Ovary (tissue), 9 donors: Measurements from ENCODE around the gene UBE2QL1. TPM values are rescaled to one million over a fixed set of nuclear protein-coding genes. Genes with fewer than 3 reads are reported as not detected.

ENCODE experiments used
- DNase-seq, 5 donors: peaks; one replicate each; pipeline ENCODE4 v3.0.0-alpha.2; 2019 to 2020
- H3K27ac ChIP-seq, 2 donors: fragments of 200-600 bp; one replicate each; pipeline versions ENCODE4 v1.5.1 to v1.8.0; 2019 to 2022
- H3K27me3 ChIP-seq: fragments of 200-600 bp; one replicate; pipeline ENCODE4 v1.8.0; 2022
- H3K36me3 ChIP-seq: fragments of 200-600 bp; sonication (generic); one replicate; pipeline ENCODE4 v1.5.1; 2019
- H3K4me1 ChIP-seq: one replicate; pipeline ENCODE4 v1.8.1; 2013; ENCODE audit warnings: mild to moderate bottlenecking, moderate library complexity; ENCODE audit not compliant: insufficient read depth
- H3K4me3 ChIP-seq: fragments of 200-600 bp; sonication (generic); one replicate; pipeline ENCODE4 v1.5.1; 2017
- H3K9me3 ChIP-seq, 2 donors: fragments of 200-600 bp in 1 of 2; sonication (generic) in 1 of 2; one replicate each; pipeline versions ENCODE4 v1.5.1 to v1.8.1; 2013 to 2019; ENCODE audit warnings: mild to moderate bottlenecking in 1 of 2, moderate library complexity in 1 of 2
- EP300 ChIP-seq: sonication (generic); formaldehyde crosslinking; IDR thresholded peaks from one replicate; pipeline ENCODE4 v1.6.1; 2017; ENCODE audit warnings: antibody characterized with exemption
- POLR2A ChIP-seq: fragments of 450-650 bp; IDR thresholded peaks from one replicate; pipeline ENCODE4 v1.6.1; 2017; ENCODE audit warnings: antibody characterized with exemption, mild to moderate bottlenecking, moderate library complexity
- WGBS, 3 donors: extraction: QIAGEN DNeasy Blood & Tissue Kit in 1 of 3; methylation state at CpG; one replicate each; pipeline versions ENCODE4 v1.1.5 to v1.1.7; 2013 to 2017; 5-methylcytosine and 5-hydroxymethylcytosine counted together
- intact Hi-C, 4 donors: fragments of 100-400 bp; cut with DNase I; formaldehyde crosslinking; loops; one replicate each; pipeline versions ENCODE4 v1.11.0 to v1.15.1; 2022 to 2023
- polyA plus RNA-seq, 2 donors: library from polyadenylated mRNA; stranded (reverse); fragments of 200-250 nt in 1 of 2; fragments of 350-450 nt in 1 of 2; fragmentation: Illumina TruSeq in 1 of 2; extraction: RNeasy Lipid Tissue Mini Kit (QIAGEN cat#74804) in 1 of 2; gene quantifications; one replicate each; pipeline ENCODE4 v1.2.3, GENCODE V29; 2013 to 2014
- total RNA-seq, 7 donors: library from RNA; depleted of rRNA in 2 of 7; stranded (reverse); fragments of >200 nt in 2 of 7; fragmentation: NEBNext Ultra II Directional in 3 of 7; extraction: Animal tissue kit (Norgen Biotek cat#: 25700) in 3 of 7; gene quantifications; one replicate each; pipeline versions ENCODE4 v1.1.0 to v1.2.4, GENCODE V29; 2016 to 2023
- TF ChIP-seq, protein P1 (sequence below), 3 donors: fragments of 450-650 bp in 2 of 3; fragments of 200-600 bp in 1 of 3; IDR thresholded peaks; one replicate each; pipeline versions ENCODE4 v1.5.1 to v1.8.0; 2016 to 2022; ENCODE audit warnings: antibody characterized with exemption in 3 of 3, mild to moderate bottlenecking in 1 of 3
- donor health status: DM: no; HTN: no; CAD: no; lungs with moderate emphysema.
- donor health status: DM: no; HTN: no; CAD: no.
- donor health status: Bipolar disorder and iron deficiency.
- donor health status: DM: yes; HTN: yes; CAD: no.
- donor health status: DM: no; HTN: no; CAD: no.
- donor health status: DM: yes; HTN: yes; CAD: no.

Gene UBE2QL1
- total and polyA plus RNA-seq, 9 donors, result 0.30 to 6.4 (median 1.3) TPM

GRCh38 chr5:6491919-6492290, 43.2 kb downstream of the UBE2QL1 start:
- DNase-seq, result no peak
- Histone ChIP-seq H3K27ac (no peak overlapping the region), H3K9me3 (no peaks in the 10 kb centered on the region), H3K36me3 (no peaks in the 10 kb centered on the region), H3K27me3 (no peaks in the 10 kb centered on the region), H3K4me1 (peaks cover 4% of the 10 kb centered on the region), H3K4me3 (no peak overlapping the region)
- 86 to 93% (median 87%) methylated on average over 13 of the region's 13 CpGs for WGBS, 3 donors
- intact Hi-C loops, result no loop called here
- TF ChIP-seq POLR2A, result no peak
- TF ChIP-seq EP300, result no peak
- TF ChIP-seq, protein P1, sequence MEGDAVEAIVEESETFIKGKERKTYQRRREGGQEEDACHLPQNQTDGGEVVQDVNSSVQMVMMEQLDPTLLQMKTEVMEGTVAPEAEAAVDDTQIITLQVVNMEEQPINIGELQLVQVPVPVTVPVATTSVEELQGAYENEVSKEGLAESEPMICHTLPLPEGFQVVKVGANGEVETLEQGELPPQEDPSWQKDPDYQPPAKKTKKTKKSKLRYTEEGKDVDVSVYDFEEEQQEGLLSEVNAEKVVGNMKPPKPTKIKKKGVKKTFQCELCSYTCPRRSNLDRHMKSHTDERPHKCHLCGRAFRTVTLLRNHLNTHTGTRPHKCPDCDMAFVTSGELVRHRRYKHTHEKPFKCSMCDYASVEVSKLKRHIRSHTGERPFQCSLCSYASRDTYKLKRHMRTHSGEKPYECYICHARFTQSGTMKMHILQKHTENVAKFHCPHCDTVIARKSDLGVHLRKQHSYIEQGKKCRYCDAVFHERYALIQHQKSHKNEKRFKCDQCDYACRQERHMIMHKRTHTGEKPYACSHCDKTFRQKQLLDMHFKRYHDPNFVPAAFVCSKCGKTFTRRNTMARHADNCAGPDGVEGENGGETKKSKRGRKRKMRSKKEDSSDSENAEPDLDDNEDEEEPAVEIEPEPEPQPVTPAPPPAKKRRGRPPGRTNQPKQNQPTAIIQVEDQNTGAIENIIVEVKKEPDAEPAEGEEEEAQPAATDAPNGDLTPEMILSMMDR (IDR thresholded peaks at IDR 0.05), result no peak

DNA sequence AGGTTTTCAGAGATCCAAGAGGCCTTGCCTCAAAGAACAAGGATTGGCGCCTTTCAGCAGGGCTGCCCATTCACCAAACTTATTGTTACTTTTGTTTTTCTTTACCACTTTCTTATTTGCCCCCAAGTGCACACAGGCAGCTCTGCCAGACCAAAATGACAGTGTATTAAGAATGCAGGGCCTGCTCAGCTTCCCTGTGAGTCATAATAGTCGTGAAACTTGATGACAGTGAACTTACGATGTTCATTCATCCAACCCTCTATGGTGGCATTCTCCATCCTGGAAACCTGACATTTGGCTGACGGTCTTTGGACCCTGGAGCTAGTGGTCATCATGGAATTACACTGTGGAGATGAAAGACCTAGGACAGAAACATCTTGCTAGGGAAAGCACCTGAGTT, 44.3 kb downstream of the UBE2QL1 start:
- Histone ChIP-seq H3K4me3 (no peak overlapping the region), H3K4me1 (peaks cover 4% of the 10 kb centered on the region), H3K27me3 (no peaks in the 10 kb centered on the region), H3K9me3 (no peaks in the 10 kb centered on the region), H3K27ac (no peak overlapping the region), H3K36me3 (no peaks in the 10 kb centered on the region)
- no peak for DNase-seq
- TF ChIP-seq EP300, result no peak
- no peak for TF ChIP-seq POLR2A
- TF ChIP-seq, protein P1 (IDR thresholded peaks at IDR 0.05), result no peak
- intact Hi-C loops, result no loop called here
- 89 to 93% (median 91%) methylated on average over 4 of the region's 4 CpGs for WGBS, 3 donors

- Histone ChIP-seq H3K9me3 (no peaks in the 10 kb centered on the region), H3K27me3 (no peaks in the 10 kb centered on the region), H3K36me3 (no peaks in the 10 kb centered on the region), H3K27ac (no peak overlapping the region), H3K4me1 (peaks cover 4% of the 10 kb centered on the region), H3K4me3 (no peak overlapping the region)
- DNase-seq, result no peak
- intact Hi-C loops, result no loop called here
- TF ChIP-seq EP300, result no peak
- TF ChIP-seq, protein P1 (IDR thresholded peaks at IDR 0.05), result no peak
- no peak for TF ChIP-seq POLR2A
- 92 to 96% (median 94%) methylated on average over 9 of the region's 9 CpGs for WGBS, 3 donors
These were observed 45.2 kb downstream of the UBE2QL1 start for GRCh38 chr5:6493681-6494454.

DNA sequence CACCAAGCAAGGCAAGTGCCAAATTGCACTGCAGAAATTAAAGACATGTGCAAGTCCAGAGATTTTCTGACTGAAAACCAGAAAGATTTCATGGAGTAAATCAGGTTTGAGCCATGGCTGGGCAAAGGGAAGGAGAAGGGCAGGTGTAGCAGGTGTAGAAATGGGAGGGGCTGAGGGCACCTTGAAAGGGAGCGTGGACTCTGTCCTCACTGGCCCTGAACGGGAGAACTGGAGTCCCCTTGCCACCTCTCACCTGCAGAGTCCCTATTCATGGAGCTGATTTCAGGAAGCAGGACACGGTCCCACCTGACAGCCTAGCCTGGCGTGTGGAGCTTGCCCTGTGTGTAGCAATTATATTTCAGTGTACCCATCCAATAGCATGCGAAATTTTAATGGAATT, 46.3 kb downstream of the UBE2QL1 start:
- intact Hi-C loops, result no loop called here
- TF ChIP-seq, protein P1 (IDR thresholded peaks at IDR 0.05), result no peak
- no peak for TF ChIP-seq EP300
- TF ChIP-seq POLR2A, result no peak
- Histone ChIP-seq H3K36me3 (no peaks in the 10 kb centered on the region), H3K27me3 (no peaks in the 10 kb centered on the region), H3K9me3 (no peaks in the 10 kb centered on the region), H3K27ac (no peak overlapping the region), H3K4me1 (peaks cover 4% of the 10 kb centered on the region), H3K4me3 (no peak overlapping the region)
- no peak for DNase-seq
- 92 to 94% (median 92%) methylated on average over 5 of the region's 5 CpGs for WGBS, 3 donors
